ENCODE data around the gene PLCG2. TPM values are rescaled to one million over a fixed set of nuclear protein-coding genes. Genes with fewer than 3 reads are reported as not detected.
A peak's percentile ranks its signal among the peaks of the same experiment; 100 is the strongest.

PLCG2 gene
- total RNA-seq, 1 donor from 2014 or later = 47.6 TPM

DNA sequence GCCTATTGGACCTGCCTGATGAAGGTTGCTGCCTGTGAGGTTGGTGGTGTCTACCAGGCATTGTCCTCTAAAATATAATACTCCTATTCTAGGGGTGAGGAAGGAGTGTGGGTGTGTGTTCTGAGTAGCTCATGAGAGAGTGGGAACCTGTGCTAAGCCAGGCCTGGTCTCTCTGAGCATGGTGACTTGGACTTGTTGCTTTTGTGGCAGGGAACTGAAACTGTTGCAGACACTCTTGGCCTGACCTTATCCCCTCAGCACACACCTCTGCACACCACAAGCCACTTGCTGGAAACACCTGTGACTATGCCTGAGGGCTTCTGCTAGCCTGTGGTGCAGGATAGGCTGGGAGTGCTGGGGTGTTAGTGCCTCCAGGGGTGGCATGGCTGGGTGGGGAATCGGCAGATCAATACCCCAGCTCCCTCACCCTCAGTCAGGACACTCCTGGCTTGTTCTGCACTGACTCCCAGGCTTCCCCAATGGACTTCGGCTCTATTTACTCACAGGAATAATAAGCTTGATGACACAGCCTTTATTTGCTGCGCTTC is 29.9 kb downstream of the PLCG2 start:
- Histone ChIP-seq H3K9me3 (no peaks in the 10 kb centered on the region), H3K27me3 (no peaks in the 10 kb centered on the region), H3K27ac (no peak overlapping the region), H3K36me3 (no peaks in the 10 kb centered on the region), H3K4me3 (no peak overlapping the region), H3K4me1 (no peaks in the 10 kb centered on the region)
- TF ChIP-seq, protein P1, sequence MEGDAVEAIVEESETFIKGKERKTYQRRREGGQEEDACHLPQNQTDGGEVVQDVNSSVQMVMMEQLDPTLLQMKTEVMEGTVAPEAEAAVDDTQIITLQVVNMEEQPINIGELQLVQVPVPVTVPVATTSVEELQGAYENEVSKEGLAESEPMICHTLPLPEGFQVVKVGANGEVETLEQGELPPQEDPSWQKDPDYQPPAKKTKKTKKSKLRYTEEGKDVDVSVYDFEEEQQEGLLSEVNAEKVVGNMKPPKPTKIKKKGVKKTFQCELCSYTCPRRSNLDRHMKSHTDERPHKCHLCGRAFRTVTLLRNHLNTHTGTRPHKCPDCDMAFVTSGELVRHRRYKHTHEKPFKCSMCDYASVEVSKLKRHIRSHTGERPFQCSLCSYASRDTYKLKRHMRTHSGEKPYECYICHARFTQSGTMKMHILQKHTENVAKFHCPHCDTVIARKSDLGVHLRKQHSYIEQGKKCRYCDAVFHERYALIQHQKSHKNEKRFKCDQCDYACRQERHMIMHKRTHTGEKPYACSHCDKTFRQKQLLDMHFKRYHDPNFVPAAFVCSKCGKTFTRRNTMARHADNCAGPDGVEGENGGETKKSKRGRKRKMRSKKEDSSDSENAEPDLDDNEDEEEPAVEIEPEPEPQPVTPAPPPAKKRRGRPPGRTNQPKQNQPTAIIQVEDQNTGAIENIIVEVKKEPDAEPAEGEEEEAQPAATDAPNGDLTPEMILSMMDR (IDR thresholded peaks at IDR 0.05) = no peak
- intact Hi-C loops (cut with DNase I) = no loop called here
- DNase-seq = no peak
- peak; percentile 54 for ATAC-seq

DNA sequence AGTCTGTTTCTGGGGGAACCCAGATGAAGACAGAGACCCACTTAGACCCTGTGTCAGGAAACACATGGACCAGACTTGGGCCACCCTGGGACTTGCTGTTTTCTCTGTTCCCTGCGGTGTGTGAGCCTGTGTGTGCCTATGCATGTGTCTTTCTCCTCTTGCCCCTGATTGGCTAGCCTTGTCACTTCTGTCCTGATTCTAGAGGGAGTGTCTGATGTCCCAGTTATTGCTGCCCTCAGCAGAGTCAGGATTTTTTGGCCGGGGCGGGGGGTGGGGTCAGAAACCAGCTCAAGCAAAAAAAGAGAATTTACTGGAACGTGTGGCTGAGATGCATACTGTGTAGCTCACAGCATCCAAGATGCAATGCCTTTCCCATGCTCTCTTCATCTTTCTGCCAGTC is 30.5 kb downstream of the PLCG2 start:
- Histone ChIP-seq H3K36me3 (no peaks in the 10 kb centered on the region), H3K4me1 (no peaks in the 10 kb centered on the region), H3K27me3 (no peaks in the 10 kb centered on the region), H3K4me3 (no peak overlapping the region), H3K27ac (no peak overlapping the region), H3K9me3 (no peaks in the 10 kb centered on the region)
- intact Hi-C loops (cut with DNase I) = no loop called here
- DNase-seq (no peak), ATAC-seq (no peak)
- TF ChIP-seq, protein P1 (IDR thresholded peaks at IDR 0.05) = no peak

DNA sequence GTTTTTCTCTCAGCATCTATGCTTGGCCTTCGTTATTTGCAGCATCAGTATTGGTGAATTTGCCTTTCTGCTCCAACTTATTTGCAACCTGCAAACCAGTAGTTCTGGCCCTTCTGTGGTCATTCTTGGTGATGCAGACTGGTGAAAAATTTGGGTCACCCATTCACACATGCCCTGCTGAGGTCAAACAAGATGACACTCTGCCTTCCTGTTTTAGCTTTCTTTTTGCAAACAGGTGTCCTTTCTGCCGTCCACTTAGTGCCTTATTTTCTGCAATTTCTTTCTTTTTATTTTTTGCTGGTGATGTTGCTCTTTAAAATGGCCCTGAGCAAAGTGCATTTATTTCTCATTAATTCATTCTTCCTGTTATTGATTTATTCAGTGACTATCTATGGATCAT is 31.3 kb downstream of the PLCG2 start:
- Histone ChIP-seq H3K27me3 (no peaks in the 10 kb centered on the region), H3K4me1 (no peaks in the 10 kb centered on the region), H3K4me3 (no peak overlapping the region), H3K36me3 (no peaks in the 10 kb centered on the region), H3K9me3 (no peaks in the 10 kb centered on the region), H3K27ac (no peak overlapping the region)
- DNase-seq (no peak), ATAC-seq (no peak)
- intact Hi-C loops (cut with DNase I) = no loop called here
- TF ChIP-seq, protein P1 (IDR thresholded peaks at IDR 0.05) = no peak

DNA sequence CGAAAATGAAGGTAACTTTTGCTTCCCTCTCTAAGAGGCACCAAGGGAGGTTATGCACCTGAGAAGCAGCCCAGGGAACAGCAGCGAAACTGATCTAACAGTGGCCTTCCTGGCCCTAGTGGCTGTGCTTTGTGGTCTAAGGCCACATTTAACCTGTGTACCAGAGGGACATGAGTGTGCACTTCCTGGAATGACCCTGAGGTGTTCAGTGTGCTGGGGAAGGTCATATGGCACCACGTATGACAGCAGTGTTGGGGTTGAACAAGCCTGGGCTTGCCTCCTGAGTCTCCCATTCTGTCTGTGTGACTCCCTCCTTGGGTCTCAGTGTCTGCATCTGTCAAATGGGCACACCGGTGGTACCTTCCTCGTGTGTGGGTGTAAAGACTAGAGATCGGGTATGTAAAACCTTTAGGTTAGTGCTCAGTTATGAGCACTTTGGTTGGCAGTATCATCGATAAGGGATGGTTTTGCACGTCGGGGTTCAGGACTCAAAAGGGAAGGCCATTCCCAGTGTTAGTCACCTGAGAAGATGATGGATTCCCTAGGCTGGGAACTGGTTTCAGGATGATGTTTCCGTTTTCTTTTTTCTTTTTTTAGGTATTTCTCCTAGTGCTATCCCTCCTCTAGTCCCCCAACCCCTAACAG is 31.9 kb downstream of the PLCG2 start:
- no peaks in the 10 kb centered on the region for H3K36me3 ChIP-seq
- H3K27ac ChIP-seq = no peak overlapping the region
- no peaks in the 10 kb centered on the region for H3K27me3 ChIP-seq
- H3K4me1 ChIP-seq = no peaks in the 10 kb centered on the region
- TF ChIP-seq, protein P1 (IDR thresholded peaks at IDR 0.05) = no peak
- no peaks in the 10 kb centered on the region for H3K9me3 ChIP-seq
- peak; percentile 21 for ATAC-seq
- intact Hi-C loops (cut with DNase I) = no loop called here
- no peak for DNase-seq
- H3K4me3 ChIP-seq = no peak overlapping the region

DNA sequence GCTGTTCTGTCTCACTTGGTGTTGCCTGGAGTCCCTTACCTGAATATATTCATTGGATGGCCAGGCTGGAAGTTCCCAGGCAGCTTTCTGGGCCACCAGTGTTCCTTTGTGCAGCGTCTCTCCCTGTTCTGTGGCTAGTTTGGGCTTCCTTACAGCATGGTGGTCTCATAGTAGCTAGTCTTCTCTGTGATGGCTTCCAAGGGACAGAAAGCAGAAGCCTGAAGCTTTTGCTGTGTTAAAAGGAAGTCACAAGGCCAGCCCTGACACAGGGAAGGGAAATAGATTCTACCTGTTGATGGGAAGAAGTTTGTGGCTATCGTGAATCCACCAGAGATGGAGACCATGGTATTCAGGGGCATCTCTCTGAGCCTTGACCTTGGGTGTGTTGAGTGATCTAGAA is 34.6 kb downstream of the PLCG2 start:
- Histone ChIP-seq H3K27me3 (no peaks in the 10 kb centered on the region), H3K36me3 (no peaks in the 10 kb centered on the region), H3K4me3 (no peak overlapping the region), H3K9me3 (no peaks in the 10 kb centered on the region), H3K4me1 (no peaks in the 10 kb centered on the region), H3K27ac (no peak overlapping the region)
- TF ChIP-seq, protein P1 (IDR thresholded peaks at IDR 0.05) = no peak
- intact Hi-C loops (cut with DNase I) = no loop called here
- ATAC-seq = no peak
- no peak for DNase-seq

Data from upper lobe of right lung (tissue), 1 donor.